Keratinocyte (primary cell): ENCODE measurements around the gene ACADL. TPM values are rescaled to one million over a fixed set of nuclear protein-coding genes. Genes with fewer than 3 reads are reported as not detected.

ENCODE experiments used
- DNase-seq: peaks from one replicate; pipeline ENCODE4 v3.0.0-alpha.2; 2011; ENCODE audit warnings: low read depth, missing footprints, low spot score
- FAIRE-seq: peaks from 2 replicates; lab custom pipeline; 2011; peaks lifted over from hg19 to GRCh38; lab: Jason Lieb, UNC
- H2AFZ ChIP-seq: 2 replicates; pipeline ENCODE4 v1.6.0; 2012; ENCODE audit warnings: low read length, control low read depth, inconsistent platforms; ENCODE audit not compliant: control insufficient read depth
- H3K27ac ChIP-seq: 2 replicates; pipeline ENCODE4 v1.5.1; 2011; ENCODE audit warnings: low read length; ENCODE audit not compliant: control insufficient read depth, insufficient read depth
- H3K27me3 ChIP-seq: 3 replicates; pipeline ENCODE4 v1.6.0; 2011; ENCODE audit warnings: low read length; ENCODE audit not compliant: control insufficient read depth, insufficient read depth; ENCODE audit errors: extremely low read depth
- H3K36me3 ChIP-seq, 2 experiments: 2 replicates in 1 of 2; 3 replicates in 1 of 2; pipeline ENCODE4 v1.5.1; 2011; ENCODE audit warnings: low read length in 2 of 2, mild to moderate bottlenecking in 1 of 2; ENCODE audit not compliant: control insufficient read depth in 2 of 2, insufficient read depth in 2 of 2; ENCODE audit errors: extremely low read depth in 1 of 2
- H3K4me1 ChIP-seq: 3 replicates; pipeline ENCODE4 v1.5.1; 2011; ENCODE audit warnings: low read length; ENCODE audit not compliant: control insufficient read depth, insufficient read depth; ENCODE audit errors: extremely low read depth
- H3K4me2 ChIP-seq: 3 replicates; pipeline ENCODE4 v1.6.0; 2011; ENCODE audit warnings: low read depth, low read length; ENCODE audit not compliant: control insufficient read depth, insufficient read depth; ENCODE audit errors: extremely low read depth
- H3K4me3 ChIP-seq, 3 experiments: fragments of 200-600 bp in 1 of 3; sonication (generic) in 1 of 3; 2 replicates in 2 of 3; 3 replicates in 1 of 3; pipeline ENCODE4 v1.5.1; 2011 to 2016; ENCODE audit warnings: low read length in 3 of 3, mild to moderate bottlenecking in 3 of 3, control low read depth in 2 of 3, inconsistent platforms in 1 of 3, low read depth in 1 of 3, mixed read lengths in 1 of 3, mixed run types in 1 of 3, moderate library complexity in 1 of 3; ENCODE audit not compliant: control insufficient read depth in 2 of 3, insufficient read depth in 2 of 3; ENCODE audit errors: extremely low read depth in 1 of 3
- H3K79me2 ChIP-seq: 2 replicates; pipeline ENCODE4 v1.6.0; 2012; ENCODE audit warnings: low read length; ENCODE audit not compliant: control insufficient read depth, insufficient read depth
- H3K9ac ChIP-seq: 3 replicates; pipeline ENCODE4 v1.6.0; 2011; ENCODE audit warnings: low read length; ENCODE audit not compliant: control insufficient read depth, insufficient read depth; ENCODE audit errors: extremely low read depth
- H3K9me1 ChIP-seq: 3 replicates; pipeline ENCODE4 v1.6.0; 2011; ENCODE audit warnings: low read length; ENCODE audit not compliant: control insufficient read depth, insufficient read depth; ENCODE audit errors: extremely low read depth
- H3K9me3 ChIP-seq: 2 replicates; pipeline ENCODE4 v1.5.1; 2012; ENCODE audit warnings: low read depth, low read length; ENCODE audit not compliant: control insufficient read depth
- H4K20me1 ChIP-seq: 3 replicates; pipeline ENCODE4 v1.6.0; 2011; ENCODE audit warnings: low read length; ENCODE audit not compliant: control insufficient read depth, insufficient read depth; ENCODE audit errors: extremely low read depth
- EZH2 ChIP-seq: IDR thresholded peaks from one replicate; pipeline ENCODE4 v1.6.1; 2012; ENCODE audit warnings: inconsistent platforms, mild to moderate bottlenecking, low read length, moderate library complexity
- dilution Hi-C: fragments of 300-500 bp; cut with MboI; formaldehyde crosslinking; loops from one replicate; pipeline ENCODE4 v1.7.0; 2020; ENCODE audit warnings: low sequenced_read_pairs; ENCODE audit not compliant: extremely low pct_ligation_motif_present
- polyA plus RNA-seq, 5 experiments: library from polyadenylated mRNA; depleted of rRNA in 3 of 5; stranded (reverse) in 3 of 5; stranded (forward) in 1 of 5; unstranded in 1 of 5; fragments of >200 nt; gene quantifications; 1 replicate in 1 of 5; 2 replicates in 3 of 5; 3 replicates in 1 of 5; pipeline versions ENCODE4 v1.2.1 to v1.2.3, GENCODE V29; 2011 to 2012; ENCODE audit warnings: missing spikeins in 2 of 5, low read depth in 1 of 5, low replicate concordance in 1 of 5
- TF ChIP-seq, protein P1 (sequence below), 3 experiments: IDR thresholded peaks in 1 of 3; conservative IDR thresholded peaks in 1 of 3; optimal IDR thresholded peaks in 1 of 3; 2 replicates in 2 of 3; 3 replicates in 1 of 3; pipeline versions ENCODE3 to v1.5.1; 2011; ENCODE audit warnings: low read length in 3 of 3, mild to moderate bottlenecking in 3 of 3, moderate library complexity in 2 of 3, control low read depth in 1 of 3, inconsistent platforms in 1 of 3; ENCODE audit not compliant: insufficient read depth in 2 of 3; ENCODE audit errors: extremely low read depth in 1 of 3

ACADL gene
- polyA plus RNA-seq, 1 donor (not counting 4 experiments of a cell fraction or from before 2014, with no cell fraction given), result 0.10 TPM

DNA sequence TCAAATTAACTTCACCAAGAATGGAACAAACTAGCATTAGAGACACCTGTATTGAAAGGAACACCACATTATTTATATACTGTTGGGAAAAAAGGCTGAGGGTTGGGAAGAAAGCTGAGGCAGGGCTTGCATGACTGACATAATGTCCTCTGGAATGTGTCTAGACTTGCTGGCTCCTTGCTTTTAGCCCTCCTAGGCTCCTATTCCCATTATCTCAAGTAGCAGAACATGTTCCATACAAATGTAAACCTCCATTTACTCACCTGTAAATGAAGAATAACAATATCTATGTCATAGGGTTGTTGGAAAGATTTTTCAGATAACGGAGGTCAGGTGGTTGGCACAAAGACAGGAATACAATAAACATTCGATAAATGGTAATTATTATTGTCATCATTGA is 976 bp upstream of the ACADL start:
- Histone ChIP-seq H3K9me3 (no peaks in the 10 kb centered on the region), H3K9ac (no peak overlapping the region), H2AFZ (no peak overlapping the region), H3K27ac (no peak overlapping the region), H3K4me1 (peaks cover 12% of the 10 kb centered on the region), H3K79me2 (no peaks in the 10 kb centered on the region), H3K27me3 (peaks cover 5% of the 10 kb centered on the region), H3K9me1 (no peaks in the 10 kb centered on the region), H3K4me3 (no peak overlapping the region), H4K20me1 (no peaks in the 10 kb centered on the region), H3K4me2 (peak overlapping the region; percentile 13), H3K36me3 (no peaks in the 10 kb centered on the region)
- dilution Hi-C loops, result no loop called here
- DNase-seq (no peak), FAIRE-seq (peak; percentile 20)
- TF ChIP-seq EZH2, result no peak

DNA sequence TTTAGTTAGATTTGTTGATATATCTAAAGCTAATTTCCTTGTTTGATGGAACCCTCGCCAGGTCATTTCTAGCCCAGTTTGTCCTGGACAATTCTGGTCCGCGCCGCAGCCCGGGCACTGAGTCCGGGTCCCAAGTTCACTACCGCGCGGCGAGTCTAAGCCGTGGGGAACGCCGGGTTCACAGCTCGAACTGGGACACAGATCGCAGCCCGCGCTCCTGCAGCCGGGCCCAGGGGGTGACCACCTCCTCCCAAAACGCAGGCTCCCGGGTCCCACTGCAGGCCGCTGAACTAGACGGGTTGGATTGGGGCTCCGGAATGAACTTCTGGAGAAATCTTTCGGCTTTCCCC is 681 bp downstream of the ACADL start:
- peak overlapping the region; percentile 92 for H2AFZ ChIP-seq
- dilution Hi-C loops, result no loop called here
- H3K36me3 ChIP-seq, result no peaks in the 10 kb centered on the region
- peaks cover 12% of the 10 kb centered on the region for H3K4me1 ChIP-seq
- DNase-seq, result no peak
- H3K4me3 ChIP-seq, result peak overlapping the region; percentile 47 to 79 (median 55)
- H3K4me2 ChIP-seq, result peak overlapping the region; percentile 80
- H3K9me1 ChIP-seq, result no peaks in the 10 kb centered on the region
- no peaks in the 10 kb centered on the region for H4K20me1 ChIP-seq
- peak overlapping the region; percentile 55 for H3K9ac ChIP-seq
- H3K27ac ChIP-seq, result no peak overlapping the region
- no peak for FAIRE-seq
- no peaks in the 10 kb centered on the region for H3K9me3 ChIP-seq
- TF ChIP-seq EZH2, result no peak
- TF ChIP-seq, protein P1, sequence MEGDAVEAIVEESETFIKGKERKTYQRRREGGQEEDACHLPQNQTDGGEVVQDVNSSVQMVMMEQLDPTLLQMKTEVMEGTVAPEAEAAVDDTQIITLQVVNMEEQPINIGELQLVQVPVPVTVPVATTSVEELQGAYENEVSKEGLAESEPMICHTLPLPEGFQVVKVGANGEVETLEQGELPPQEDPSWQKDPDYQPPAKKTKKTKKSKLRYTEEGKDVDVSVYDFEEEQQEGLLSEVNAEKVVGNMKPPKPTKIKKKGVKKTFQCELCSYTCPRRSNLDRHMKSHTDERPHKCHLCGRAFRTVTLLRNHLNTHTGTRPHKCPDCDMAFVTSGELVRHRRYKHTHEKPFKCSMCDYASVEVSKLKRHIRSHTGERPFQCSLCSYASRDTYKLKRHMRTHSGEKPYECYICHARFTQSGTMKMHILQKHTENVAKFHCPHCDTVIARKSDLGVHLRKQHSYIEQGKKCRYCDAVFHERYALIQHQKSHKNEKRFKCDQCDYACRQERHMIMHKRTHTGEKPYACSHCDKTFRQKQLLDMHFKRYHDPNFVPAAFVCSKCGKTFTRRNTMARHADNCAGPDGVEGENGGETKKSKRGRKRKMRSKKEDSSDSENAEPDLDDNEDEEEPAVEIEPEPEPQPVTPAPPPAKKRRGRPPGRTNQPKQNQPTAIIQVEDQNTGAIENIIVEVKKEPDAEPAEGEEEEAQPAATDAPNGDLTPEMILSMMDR (optimal IDR thresholded peaks at IDR 0.05 in 1 of 3, IDR thresholded peaks at IDR 0.05 in 1 of 3, conservative IDR thresholded peaks at IDR 0.05 in 1 of 3; ENCODE audit: extremely low read depth in 1 of 3, insufficient read depth in 2 of 3, low read length in 3 of 3), result no peak
- peaks cover 5% of the 10 kb centered on the region for H3K27me3 ChIP-seq
- H3K79me2 ChIP-seq, result no peaks in the 10 kb centered on the region

DNA sequence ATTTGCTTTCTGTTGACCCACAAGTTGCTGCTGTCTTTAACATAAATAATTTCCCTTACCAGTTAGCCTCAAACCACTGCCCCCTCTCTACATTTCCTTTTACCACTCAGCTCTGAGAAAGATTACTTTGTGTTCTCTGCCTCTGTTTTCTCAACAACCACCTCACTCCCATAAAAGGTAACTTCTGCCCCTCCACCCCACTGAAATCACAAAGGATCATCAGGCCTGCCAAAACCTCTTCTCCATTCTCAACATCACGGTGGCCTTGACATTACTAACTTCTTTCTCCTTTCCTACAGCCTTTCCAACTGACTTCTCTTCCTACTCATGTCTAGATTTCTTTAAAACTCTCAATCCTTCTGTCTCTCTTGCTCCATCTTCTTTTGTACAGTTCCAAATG is 10.1 kb downstream of the ACADL start:
- Histone ChIP-seq H3K27ac (no peak overlapping the region), H3K36me3 (no peaks in the 10 kb centered on the region), H3K27me3 (no peaks in the 10 kb centered on the region), H3K9me1 (no peaks in the 10 kb centered on the region), H3K4me1 (no peaks in the 10 kb centered on the region), H2AFZ (no peak overlapping the region), H3K79me2 (no peaks in the 10 kb centered on the region), H3K4me2 (no peak overlapping the region), H3K4me3 (no peak overlapping the region), H3K9ac (no peak overlapping the region), H3K9me3 (no peaks in the 10 kb centered on the region), H4K20me1 (no peaks in the 10 kb centered on the region)
- FAIRE-seq, result no peak
- no peak for DNase-seq
- TF ChIP-seq, protein P1 (optimal IDR thresholded peaks at IDR 0.05 in 1 of 3, IDR thresholded peaks at IDR 0.05 in 1 of 3, conservative IDR thresholded peaks at IDR 0.05 in 1 of 3; ENCODE audit: extremely low read depth in 1 of 3, insufficient read depth in 2 of 3, low read length in 3 of 3), result no peak
- no peak for TF ChIP-seq EZH2
- dilution Hi-C loops, result no loop called here
